Measurements from ENCODE around the gene LDLRAD3.

DNA sequence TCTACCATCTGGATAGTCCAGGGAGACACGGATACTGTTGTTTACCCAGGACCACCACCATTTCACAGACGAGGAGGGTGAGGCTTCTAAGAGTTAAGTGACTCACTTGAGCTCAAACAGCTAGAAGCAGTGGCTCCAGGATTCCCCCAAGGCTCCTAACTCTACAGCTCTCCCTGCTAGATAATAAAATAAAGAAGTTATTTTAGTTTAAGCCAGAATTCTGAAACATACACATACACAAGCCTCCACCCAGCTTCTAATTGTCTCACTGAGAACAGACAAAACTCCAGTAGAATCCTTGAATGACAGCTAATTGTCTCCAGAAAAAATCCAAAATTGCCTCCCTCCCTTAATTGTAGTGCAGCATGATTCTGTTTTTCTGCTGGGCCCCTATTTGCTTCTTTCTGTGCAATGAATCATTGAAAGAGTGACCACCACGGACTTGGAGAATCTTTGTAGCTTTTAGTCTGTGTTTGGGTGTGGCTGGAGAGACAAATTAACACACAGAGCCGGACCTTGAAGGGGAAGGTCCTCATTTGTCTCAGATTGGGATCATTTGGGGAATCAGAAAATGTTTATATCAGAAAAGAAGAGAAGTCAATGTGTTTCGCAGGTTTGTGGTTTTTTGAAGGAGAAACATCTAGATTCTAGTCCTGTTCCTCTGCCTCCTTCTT, 280.5 kb downstream of the LDLRAD3 start:
- no peak for TF ChIP-seq CTCF (conservative IDR thresholded peaks at IDR 0.05; ENCODE audit: low read depth, low read length)
- no peak for TF ChIP-seq EZH2 (IDR thresholded peaks at IDR 0.05; ENCODE audit: low read length, unreplicated experiment)
- TF ChIP-seq EZH2phosphoT487 (IDR thresholded peaks at IDR 0.05; ENCODE audit: borderline replicate concordance, low read length) = no peak

Data from PC-3 (cell line).